ENCODE results near the gene SEPTIN1.
A peak's percentile ranks its signal among the peaks of the same experiment; 100 is the strongest.

DNA sequence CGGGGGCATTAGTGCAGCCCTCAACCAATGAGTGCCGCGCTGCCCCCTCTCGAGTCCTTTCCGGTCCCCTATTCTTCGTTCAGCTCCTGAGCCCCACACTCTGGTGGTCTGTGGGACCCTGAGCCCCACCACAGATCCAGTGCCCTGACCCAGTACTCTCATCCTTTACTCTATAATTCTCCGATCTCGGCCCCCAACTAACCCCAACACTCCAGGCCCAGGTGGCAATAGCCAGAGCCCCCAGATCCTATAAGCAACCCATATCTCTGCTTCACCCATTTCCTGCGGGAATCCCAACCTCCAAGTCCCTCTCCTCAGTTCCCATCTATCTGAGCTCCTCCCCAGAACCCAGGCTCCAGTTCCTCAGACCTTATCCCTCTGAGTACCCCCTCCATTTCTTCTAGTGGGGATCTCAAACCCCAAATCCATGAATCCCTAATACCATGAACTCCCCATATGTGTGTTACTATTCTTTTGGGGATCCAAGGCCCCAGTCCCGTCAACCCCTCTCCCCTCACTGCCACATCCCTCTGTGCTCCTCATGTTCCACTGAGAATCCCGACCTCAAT, 11.0 kb downstream of the SEPTIN1 start:
- TF ChIP-seq, protein P1, sequence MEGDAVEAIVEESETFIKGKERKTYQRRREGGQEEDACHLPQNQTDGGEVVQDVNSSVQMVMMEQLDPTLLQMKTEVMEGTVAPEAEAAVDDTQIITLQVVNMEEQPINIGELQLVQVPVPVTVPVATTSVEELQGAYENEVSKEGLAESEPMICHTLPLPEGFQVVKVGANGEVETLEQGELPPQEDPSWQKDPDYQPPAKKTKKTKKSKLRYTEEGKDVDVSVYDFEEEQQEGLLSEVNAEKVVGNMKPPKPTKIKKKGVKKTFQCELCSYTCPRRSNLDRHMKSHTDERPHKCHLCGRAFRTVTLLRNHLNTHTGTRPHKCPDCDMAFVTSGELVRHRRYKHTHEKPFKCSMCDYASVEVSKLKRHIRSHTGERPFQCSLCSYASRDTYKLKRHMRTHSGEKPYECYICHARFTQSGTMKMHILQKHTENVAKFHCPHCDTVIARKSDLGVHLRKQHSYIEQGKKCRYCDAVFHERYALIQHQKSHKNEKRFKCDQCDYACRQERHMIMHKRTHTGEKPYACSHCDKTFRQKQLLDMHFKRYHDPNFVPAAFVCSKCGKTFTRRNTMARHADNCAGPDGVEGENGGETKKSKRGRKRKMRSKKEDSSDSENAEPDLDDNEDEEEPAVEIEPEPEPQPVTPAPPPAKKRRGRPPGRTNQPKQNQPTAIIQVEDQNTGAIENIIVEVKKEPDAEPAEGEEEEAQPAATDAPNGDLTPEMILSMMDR (tag by site-specific recombination; IDR thresholded peaks at IDR 0.05), result peak; percentile 86
- TF ChIP-seq YY1 (tag by site-specific recombination; IDR thresholded peaks at IDR 0.05), result no peak
- TF ChIP-seq ZNF19 (tag by site-specific recombination; IDR thresholded peaks at IDR 0.05; ENCODE audit: low read depth), result no peak

Measured in HEK293 (cell line).